ENCODE measurements around the gene GSC.
"Not testable (repeated sequence)": the region's sequence is repeated elsewhere in the genome, so short reads cannot be mapped to it uniquely, and the experiment has no call there.

GSC gene

DNA sequence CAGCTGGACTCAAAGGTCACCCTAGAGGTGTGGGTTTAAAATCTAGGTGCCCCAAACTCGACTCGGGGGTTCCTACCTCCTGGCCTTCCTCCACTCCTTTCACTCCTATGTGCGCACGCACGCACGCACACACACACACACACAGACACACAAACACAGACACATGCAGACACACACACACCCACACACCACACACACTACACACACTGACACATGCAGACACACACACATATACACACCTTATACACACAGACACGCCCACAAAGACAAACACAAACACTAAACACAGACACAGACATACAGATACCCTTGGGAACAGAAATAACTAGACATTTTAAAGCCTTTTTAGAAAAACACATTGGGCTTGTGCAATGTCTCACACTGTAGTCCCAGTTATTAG, 31.8 kb downstream of the GSC start:
- DNase-seq: no peak

DNA sequence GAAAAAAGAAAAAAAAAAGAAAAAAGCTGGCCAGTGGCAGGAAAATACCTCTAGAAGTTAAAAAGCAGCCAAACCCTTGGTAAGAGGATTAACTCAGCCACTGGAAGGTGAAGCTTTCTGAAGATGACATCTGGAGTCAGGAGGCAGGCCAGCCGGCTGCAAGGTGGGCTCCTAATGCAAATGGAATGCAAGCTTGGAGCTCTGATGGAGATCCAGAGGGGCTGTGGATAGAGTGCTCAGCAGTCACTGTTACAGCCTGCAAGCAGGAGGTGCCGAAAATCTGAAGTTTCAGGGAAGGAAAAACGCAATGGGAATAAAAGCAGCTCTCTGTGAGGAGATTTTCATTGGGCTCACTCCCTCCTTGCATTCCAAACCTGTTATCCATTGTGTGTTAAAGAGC, 41.0 kb downstream of the GSC start:
- DNase-seq: no peak

DNA sequence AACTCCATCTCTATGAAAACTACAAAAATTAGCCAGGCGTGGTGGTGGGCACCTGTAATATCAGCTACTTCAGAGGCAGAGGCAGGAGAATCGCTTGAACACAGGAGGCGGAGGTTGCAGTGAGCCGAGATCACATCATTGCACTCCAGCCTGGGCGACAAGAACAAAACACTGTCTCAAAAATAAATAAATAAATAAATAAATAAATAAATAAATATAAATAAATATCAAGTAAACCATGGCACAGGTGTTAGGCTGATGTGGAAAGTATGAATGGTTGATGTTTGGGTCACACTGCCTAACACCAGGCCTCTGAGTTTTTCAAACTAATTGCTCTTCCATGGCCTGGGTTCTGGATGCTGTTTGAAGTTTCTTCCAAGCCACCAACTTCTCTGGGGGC, 41.5 kb downstream of the GSC start:
- DNase-seq: not testable (repeated sequence)

DNA sequence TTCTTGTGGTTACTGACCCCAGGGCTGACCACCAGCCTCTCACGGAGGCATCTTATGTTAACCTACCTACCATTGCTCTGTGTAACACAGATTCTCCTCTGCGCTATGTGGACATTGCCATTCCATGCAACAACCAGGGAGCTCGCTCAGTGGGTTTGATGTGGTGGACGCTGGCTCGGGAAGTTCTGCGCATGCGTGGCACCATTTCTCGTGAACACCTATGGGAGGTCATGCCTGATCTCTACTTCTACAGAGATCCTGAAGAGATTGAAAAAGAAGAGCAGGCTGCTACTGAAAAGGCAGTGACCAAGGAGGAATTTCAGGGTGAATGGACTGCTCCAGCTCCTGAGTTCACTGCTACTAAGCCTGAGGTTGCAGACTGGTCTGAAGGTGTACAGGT, 43.3 kb downstream of the GSC start:
- DNase-seq: not testable (repeated sequence)

DNA sequence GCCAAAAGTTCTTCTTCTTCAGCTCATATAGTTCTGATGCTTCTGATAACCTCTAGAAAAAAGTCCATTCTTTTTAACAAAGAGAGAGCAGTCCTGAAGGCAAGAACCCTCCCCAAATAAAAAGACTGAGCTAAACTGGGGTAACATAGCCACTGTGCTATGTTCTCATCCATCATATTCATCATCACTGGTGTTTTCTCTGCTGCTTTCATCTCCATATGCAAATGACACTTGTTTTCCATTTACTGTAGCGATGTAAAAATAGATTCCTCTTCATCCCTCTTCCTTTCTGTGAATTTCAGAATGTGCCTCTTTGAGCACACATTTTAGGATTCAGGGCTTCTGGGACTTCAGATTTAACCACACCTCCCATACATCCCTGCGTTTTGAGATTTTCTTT, 44.9 kb downstream of the GSC start:
- DNase-seq: no peak

DNA sequence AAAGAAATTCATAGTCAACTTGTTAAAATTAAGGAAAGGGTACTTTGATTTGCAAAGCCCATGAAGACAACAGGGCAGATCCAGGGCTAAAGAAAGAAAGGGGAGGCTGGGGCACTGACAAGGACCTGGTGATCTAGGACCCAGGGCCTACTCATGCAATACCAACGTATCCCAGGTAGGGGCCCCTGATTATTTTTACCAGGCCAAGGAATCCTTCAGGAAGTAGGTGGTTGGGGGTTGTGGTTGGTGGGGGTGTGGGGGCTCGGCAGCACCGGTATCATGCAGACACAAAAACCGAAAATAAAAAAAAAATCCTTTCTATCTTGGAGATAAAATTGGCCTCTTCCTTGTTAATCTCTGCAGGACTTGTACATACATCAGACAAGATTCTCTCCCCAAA, 47.5 kb downstream of the GSC start:
- no peak for DNase-seq
